ENCODE results near the gene HDAC4.

The HDAC4 gene

GRCh38 chr2:239383036-239383758 is 17.6 kb downstream of the HDAC4 start:
- no peak for DNase-seq (ENCODE audit: low spot score)

- DNase-seq (ENCODE audit: low spot score) = no peak
These were observed 18.4 kb downstream of the HDAC4 start for GRCh38 chr2:239382384-239382880.

GRCh38 chr2:239381709-239382134 is 19.1 kb downstream of the HDAC4 start:
- DNase-seq (ENCODE audit: low spot score) = peak; percentile 63

- DNase-seq (ENCODE audit: low spot score) = peak; percentile 79
These were observed 19.8 kb downstream of the HDAC4 start for GRCh38 chr2:239380831-239381708.

- no peak for DNase-seq (ENCODE audit: low spot score)
These were observed 21.1 kb downstream of the HDAC4 start for GRCh38 chr2:239379641-239380170.

- DNase-seq (ENCODE audit: low spot score) = no peak
These were observed 21.7 kb downstream of the HDAC4 start for GRCh38 chr2:239378918-239379640.

GRCh38 chr2:239378021-239378917 is 22.6 kb downstream of the HDAC4 start:
- DNase-seq (ENCODE audit: low spot score) = no peak

- no peak for DNase-seq (ENCODE audit: low spot score)
These were observed 23.2 kb downstream of the HDAC4 start for GRCh38 chr2:239377591-239377990.

GRCh38 chr2:239376942-239377531 is 23.8 kb downstream of the HDAC4 start:
- no peak for DNase-seq (ENCODE audit: low spot score)

- no peak for DNase-seq (ENCODE audit: low spot score)
These were observed 24.5 kb downstream of the HDAC4 start for GRCh38 chr2:239376351-239376750.

- no peak for DNase-seq (ENCODE audit: low spot score)
These were observed 25.4 kb downstream of the HDAC4 start for GRCh38 chr2:239375278-239376061.

GRCh38 chr2:239374896-239375277 is 25.9 kb downstream of the HDAC4 start:
- no peak for DNase-seq (ENCODE audit: low spot score)

- no peak for DNase-seq (ENCODE audit: low spot score)
These were observed 28.0 kb downstream of the HDAC4 start for GRCh38 chr2:239372835-239373234.

GRCh38 chr2:239371726-239372686 is 28.8 kb downstream of the HDAC4 start:
- DNase-seq (ENCODE audit: low spot score) = no peak

GRCh38 chr2:239370876-239371725 is 29.7 kb downstream of the HDAC4 start:
- DNase-seq (ENCODE audit: low spot score) = no peak

GRCh38 chr2:239370403-239370802 is 30.4 kb downstream of the HDAC4 start:
- no peak for DNase-seq (ENCODE audit: low spot score)

- DNase-seq (ENCODE audit: low spot score) = no peak
These were observed 31.1 kb downstream of the HDAC4 start for GRCh38 chr2:239369631-239370161.

Measured in putamen (tissue), 1 donor.